Breast epithelium (tissue), 4 donors: ENCODE data around the gene CEP128. TPM values are rescaled to one million over a fixed set of nuclear protein-coding genes. Genes with fewer than 3 reads are reported as not detected.

Experiments used
- DNase-seq, 2 donors: peaks; one replicate each; pipeline ENCODE4 v3.0.0-alpha.2; 2019; ENCODE audit warnings: low spot score in 2 of 2
- H3K27ac ChIP-seq, 2 donors: fragments of 200-600 bp; sonication (generic) in 1 of 2; one replicate each; pipeline ENCODE4 v1.5.1; 2016 to 2019; ENCODE audit warnings: mild to moderate bottlenecking in 1 of 2
- H3K27me3 ChIP-seq, 2 donors: fragments of 200-600 bp; sonication (generic) in 1 of 2; one replicate each; pipeline versions ENCODE4 v1.5.1 to v1.6.0; 2017 to 2019; ENCODE audit warnings: control low read depth in 1 of 2, mild to moderate bottlenecking in 1 of 2
- H3K36me3 ChIP-seq: fragments of 200-600 bp; one replicate; pipeline ENCODE4 v1.5.1; 2019
- H3K4me1 ChIP-seq, 2 donors: fragments of 200-600 bp; sonication (generic); one replicate each; pipeline ENCODE4 v1.5.1; 2016 to 2019; ENCODE audit warnings: control low read depth in 1 of 2
- H3K4me3 ChIP-seq, 3 donors: fragments of 200-600 bp; sonication (generic); 1 replicate in 2 of 3; 2 replicates in 1 of 3; pipeline ENCODE4 v1.5.1; 2016 to 2019; ENCODE audit warnings: mild to moderate bottlenecking in 3 of 3, moderate library complexity in 2 of 3
- H3K9me3 ChIP-seq, 2 donors: fragments of 200-600 bp; sonication (generic) in 1 of 2; one replicate each; pipeline ENCODE4 v1.5.1; 2016 to 2019; ENCODE audit warnings: control low read depth in 1 of 2
- POLR2A ChIP-seq: fragments of 450-650 bp; IDR thresholded peaks from one replicate; pipeline ENCODE4 v1.6.1; 2016; ENCODE audit warnings: antibody characterized with exemption, mild to moderate bottlenecking, moderate library complexity
- POLR2AphosphoS5 ChIP-seq, 3 donors: sonication (generic); formaldehyde crosslinking; IDR thresholded peaks; one replicate each; pipeline ENCODE4 v1.6.1; 2017; ENCODE audit warnings: antibody characterized with exemption in 3 of 3
- intact Hi-C: fragments of 100-400 bp; cut with DNase I; formaldehyde crosslinking; loops from one replicate; pipeline ENCODE4 v1.15.1; 2023; ENCODE audit warnings: low total_unique reads
- total RNA-seq, 3 donors: library from RNA; depleted of rRNA; stranded (reverse); fragments of >200 nt; gene quantifications; one replicate each; pipeline ENCODE4 v1.1.0, GENCODE V29; 2016
- TF ChIP-seq, protein P1 (sequence below), 3 donors: fragments of 450-650 bp; IDR thresholded peaks; one replicate each; pipeline ENCODE4 v1.5.1; 2016 to 2017; ENCODE audit warnings: antibody characterized with exemption in 3 of 3, mild to moderate bottlenecking in 3 of 3, moderate library complexity in 3 of 3

The CEP128 gene
- total RNA-seq, 3 donors from 2014 or later: 10.2 to 16.1 (median 11.0) TPM

DNA sequence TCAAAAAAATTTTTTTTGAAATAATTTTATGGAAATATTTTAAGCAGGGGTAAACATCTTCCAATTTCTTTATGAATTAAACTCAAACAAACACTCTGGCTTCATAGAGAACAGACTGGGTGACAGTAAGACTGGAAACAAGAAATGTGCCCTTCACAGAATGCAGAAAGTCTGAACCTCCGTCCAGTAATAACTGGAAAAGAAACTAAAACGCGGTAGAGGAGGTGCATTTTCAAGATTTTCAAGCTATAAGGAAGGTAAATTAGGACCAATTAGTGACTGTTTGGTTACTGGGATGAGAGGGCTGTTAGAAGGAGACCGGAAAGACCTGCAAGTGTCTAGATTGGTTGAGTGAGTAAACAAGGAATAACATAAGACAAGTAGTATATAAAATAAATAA is 245.7 kb downstream of the CEP128 start:
- Histone ChIP-seq H3K9me3 (no peaks in the 10 kb centered on the region), H3K27me3 (no peaks in the 10 kb centered on the region), H3K36me3 (no peaks in the 10 kb centered on the region), H3K27ac (no peak overlapping the region), H3K4me3 (no peak overlapping the region), H3K4me1 (no peaks in the 10 kb centered on the region)
- no peak for DNase-seq
- intact Hi-C loops: no loop called here
- TF ChIP-seq, protein P1, sequence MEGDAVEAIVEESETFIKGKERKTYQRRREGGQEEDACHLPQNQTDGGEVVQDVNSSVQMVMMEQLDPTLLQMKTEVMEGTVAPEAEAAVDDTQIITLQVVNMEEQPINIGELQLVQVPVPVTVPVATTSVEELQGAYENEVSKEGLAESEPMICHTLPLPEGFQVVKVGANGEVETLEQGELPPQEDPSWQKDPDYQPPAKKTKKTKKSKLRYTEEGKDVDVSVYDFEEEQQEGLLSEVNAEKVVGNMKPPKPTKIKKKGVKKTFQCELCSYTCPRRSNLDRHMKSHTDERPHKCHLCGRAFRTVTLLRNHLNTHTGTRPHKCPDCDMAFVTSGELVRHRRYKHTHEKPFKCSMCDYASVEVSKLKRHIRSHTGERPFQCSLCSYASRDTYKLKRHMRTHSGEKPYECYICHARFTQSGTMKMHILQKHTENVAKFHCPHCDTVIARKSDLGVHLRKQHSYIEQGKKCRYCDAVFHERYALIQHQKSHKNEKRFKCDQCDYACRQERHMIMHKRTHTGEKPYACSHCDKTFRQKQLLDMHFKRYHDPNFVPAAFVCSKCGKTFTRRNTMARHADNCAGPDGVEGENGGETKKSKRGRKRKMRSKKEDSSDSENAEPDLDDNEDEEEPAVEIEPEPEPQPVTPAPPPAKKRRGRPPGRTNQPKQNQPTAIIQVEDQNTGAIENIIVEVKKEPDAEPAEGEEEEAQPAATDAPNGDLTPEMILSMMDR (IDR thresholded peaks at IDR 0.05): no peak
- TF ChIP-seq POLR2A: no peak
- TF ChIP-seq POLR2AphosphoS5 (IDR thresholded peaks at IDR 0.05): no peak

DNA sequence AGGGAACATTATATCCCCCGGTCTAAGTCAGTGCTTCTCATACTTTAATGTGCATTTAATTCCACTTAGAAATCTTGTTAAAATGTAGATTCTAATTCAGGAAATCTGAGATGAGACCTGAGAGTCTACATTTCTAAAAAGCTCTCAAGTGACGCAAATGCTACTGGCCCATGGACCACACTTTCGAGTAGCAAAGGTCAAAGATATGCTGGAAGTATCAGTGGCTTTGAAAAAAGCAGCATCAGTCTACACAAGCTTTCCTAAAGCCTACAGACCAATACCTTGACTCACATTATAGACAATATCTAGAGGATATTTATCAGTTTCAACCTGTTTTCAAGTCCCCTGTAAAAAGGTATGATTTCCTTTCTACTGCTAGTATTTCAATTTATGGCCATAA is 248.6 kb downstream of the CEP128 start:
- intact Hi-C loops: no loop called here
- no peak for DNase-seq
- TF ChIP-seq POLR2AphosphoS5 (IDR thresholded peaks at IDR 0.05) (no peak), POLR2A (no peak)
- TF ChIP-seq, protein P1 (IDR thresholded peaks at IDR 0.05): no peak
- H3K36me3 ChIP-seq: no peaks in the 10 kb centered on the region
- H3K27ac ChIP-seq: no peak overlapping the region
- no peak overlapping the region for H3K4me3 ChIP-seq
- no peaks in the 10 kb centered on the region for H3K9me3 ChIP-seq
- no peaks in the 10 kb centered on the region for H3K4me1 ChIP-seq
- H3K27me3 ChIP-seq: no peaks in the 10 kb centered on the region

DNA sequence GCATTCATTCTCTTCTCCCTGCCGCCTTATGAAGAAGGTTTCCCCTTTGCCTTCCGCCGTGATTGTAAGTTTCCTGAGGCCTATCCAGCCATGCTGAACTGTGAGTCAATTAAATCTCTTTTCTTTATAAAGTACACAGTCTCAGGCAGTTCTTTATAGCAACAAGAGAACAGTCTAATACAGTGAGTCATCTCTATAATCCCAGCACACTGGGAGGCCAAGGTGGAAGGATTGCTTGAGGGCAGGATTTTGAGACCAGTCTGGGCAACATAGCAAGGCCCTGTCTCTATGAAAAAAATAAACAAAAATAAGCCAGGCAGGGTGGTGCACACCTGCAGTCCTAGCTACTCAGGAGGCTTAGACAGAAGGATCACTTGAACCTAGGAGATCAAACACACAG is 259.9 kb downstream of the CEP128 start:
- TF ChIP-seq, protein P1 (IDR thresholded peaks at IDR 0.05): no peak
- TF ChIP-seq POLR2A: no peak
- TF ChIP-seq POLR2AphosphoS5 (IDR thresholded peaks at IDR 0.05): no peak
- Histone ChIP-seq H3K9me3 (peaks cover 15 to 16% of the 10 kb centered on the region in 2 donors), H3K4me3 (no peak overlapping the region), H3K4me1 (no peaks in the 10 kb centered on the region), H3K27me3 (no peaks in the 10 kb centered on the region), H3K27ac (no peak overlapping the region), H3K36me3 (no peaks in the 10 kb centered on the region)
- DNase-seq: no peak
- intact Hi-C loops: no loop called here

DNA sequence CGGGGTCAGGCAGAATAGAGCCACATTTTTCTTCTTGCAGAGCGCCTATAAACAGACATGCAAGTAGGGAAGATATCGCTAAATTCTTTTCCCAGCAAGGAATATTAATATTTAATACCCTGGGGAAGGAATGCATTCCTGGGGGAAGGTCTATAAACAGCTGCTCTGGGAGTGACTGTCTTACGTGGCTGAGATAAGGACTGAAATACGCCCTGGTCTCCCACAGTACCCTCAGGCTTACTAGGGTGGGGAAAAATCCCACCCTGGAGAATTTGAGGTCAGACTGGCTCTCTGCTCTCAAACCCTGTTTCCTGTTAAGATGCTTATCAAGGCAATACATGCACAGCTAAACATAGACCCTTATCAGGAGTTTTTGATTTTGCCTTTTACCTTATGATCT is 262.3 kb downstream of the CEP128 start:
- H3K4me3 ChIP-seq: no peak overlapping the region
- no peaks in the 10 kb centered on the region for H3K4me1 ChIP-seq
- no peak for DNase-seq
- no peak overlapping the region for H3K27ac ChIP-seq
- intact Hi-C loops: no loop called here
- TF ChIP-seq, protein P1 (IDR thresholded peaks at IDR 0.05): no peak
- no peak for TF ChIP-seq POLR2AphosphoS5 (IDR thresholded peaks at IDR 0.05)
- TF ChIP-seq POLR2A: no peak
- no peaks in the 10 kb centered on the region for H3K27me3 ChIP-seq
- H3K9me3 ChIP-seq: peaks cover 15 to 16% of the 10 kb centered on the region in 2 donors
- no peaks in the 10 kb centered on the region for H3K36me3 ChIP-seq

DNA sequence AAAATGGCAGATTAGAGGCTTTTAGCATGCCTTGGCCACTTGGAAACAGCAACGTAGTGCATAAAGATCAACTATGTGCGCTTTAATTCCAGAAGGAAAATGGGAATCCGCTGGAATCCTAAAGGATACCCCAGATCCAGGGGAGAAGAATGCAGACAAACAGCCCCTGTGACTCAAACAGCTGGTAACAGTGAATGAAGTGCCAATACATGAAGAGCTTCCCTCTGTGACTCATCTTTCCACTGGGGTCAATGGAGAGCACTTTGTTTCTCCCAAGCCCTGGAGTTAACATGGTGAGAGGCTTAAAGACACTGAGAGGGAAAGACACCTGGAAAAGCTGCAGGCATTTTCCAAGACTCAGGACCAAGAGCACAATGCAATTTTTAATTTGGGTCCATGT is 263.1 kb downstream of the CEP128 start:
- Histone ChIP-seq H3K27me3 (no peaks in the 10 kb centered on the region), H3K9me3 (peaks cover 15 to 16% of the 10 kb centered on the region in 2 donors), H3K4me3 (no peak overlapping the region), H3K4me1 (no peaks in the 10 kb centered on the region), H3K36me3 (no peaks in the 10 kb centered on the region), H3K27ac (no peak overlapping the region)
- no peak for TF ChIP-seq POLR2AphosphoS5 (IDR thresholded peaks at IDR 0.05)
- no peak for TF ChIP-seq POLR2A
- TF ChIP-seq, protein P1 (IDR thresholded peaks at IDR 0.05): no peak
- intact Hi-C loops: no loop called here
- no peak for DNase-seq
